Measurements from ENCODE around the gene SHC3. TPM values are rescaled to one million over a fixed set of nuclear protein-coding genes. Genes with fewer than 3 reads are reported as not detected.

Gene SHC3
- total and polyA plus RNA-seq, 2 experiments from 2014 or later, result 1.3 to 2.9 TPM

DNA sequence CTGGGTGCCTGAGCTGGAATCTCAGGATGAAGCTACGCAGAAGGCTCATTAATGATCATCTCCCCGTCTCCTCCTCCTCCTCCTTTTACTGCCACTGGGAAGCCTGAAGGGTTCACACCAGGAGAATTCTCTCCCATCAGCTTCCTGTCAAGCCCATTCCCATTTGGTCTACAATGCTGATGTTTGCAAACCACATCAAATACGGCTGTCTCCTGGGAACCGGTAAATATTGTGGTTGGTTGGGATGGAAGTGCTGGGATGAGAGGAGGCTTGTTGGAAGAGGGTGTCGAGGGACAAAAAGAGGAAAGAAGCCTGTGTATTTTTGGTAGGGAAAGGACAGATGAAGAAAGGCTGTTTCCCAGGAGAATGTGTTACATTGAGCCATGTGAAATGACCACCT lies 200.6 kb downstream of the SHC3 start:
- H3K27me3 Mint-ChIP-seq (ENCODE audit: insufficient read depth, low read depth, poor library complexity), result no peaks in the 10 kb centered on the region
- peaks cover 6% of the 10 kb centered on the region; the same call in 2 of the 3 replicates for H3K4me1 Mint-ChIP-seq
- no peak for ATAC-seq
- H3K27me3 ChIP-seq (ENCODE audit: insufficient read depth), result no peaks in the 10 kb centered on the region
- peaks cover 7% of the 10 kb centered on the region; the same call in 2 of the 3 replicates for H3K36me3 Mint-ChIP-seq (ENCODE audit: low read depth)
- 0 out of 2 replicates have a peak, but pooled peaks cover 3% of the 10 kb centered on the region for H3K9me2 ChIP-seq (ENCODE audit: insufficient read depth)
- no peaks in the 10 kb centered on the region for H3K79me2 ChIP-seq (replicated peaks; ENCODE audit: insufficient read depth)
- no peaks in the 10 kb centered on the region for H4K20me1 ChIP-seq (replicated peaks; ENCODE audit: insufficient read depth)
- no peaks in the 10 kb centered on the region for H3K4me1 ChIP-seq (ENCODE audit: insufficient read depth)
- peaks cover 19% of the 10 kb centered on the region for H3K9me3 Mint-ChIP-seq
- no peak overlapping the region for H3K4me2 ChIP-seq
- no peaks in the 10 kb centered on the region for H3F3A ChIP-seq (replicated peaks; ENCODE audit: low read depth)
- no peak overlapping the region for H3K27ac ChIP-seq (ENCODE audit: low read depth)
- no peak overlapping the region for H3K27ac Mint-ChIP-seq
- H3K4me3 Mint-ChIP-seq, result no peak overlapping the region
- DNase-seq (ENCODE audit: low spot score), result no peak
- no peaks in the 10 kb centered on the region for H3K36me3 ChIP-seq (ENCODE audit: insufficient read depth)
- H3K4me3 ChIP-seq, result no peak overlapping the region
- no peak overlapping the region for H2AFZ ChIP-seq
- TF ChIP-seq POLR2AphosphoS5 (IDR thresholded peaks at IDR 0.05; ENCODE audit: low read depth), result no peak
- TF ChIP-seq ZNF331 (CRISPR knock-in tag; IDR thresholded peaks at IDR 0.05; ENCODE audit: low read depth), result no peak

DNA sequence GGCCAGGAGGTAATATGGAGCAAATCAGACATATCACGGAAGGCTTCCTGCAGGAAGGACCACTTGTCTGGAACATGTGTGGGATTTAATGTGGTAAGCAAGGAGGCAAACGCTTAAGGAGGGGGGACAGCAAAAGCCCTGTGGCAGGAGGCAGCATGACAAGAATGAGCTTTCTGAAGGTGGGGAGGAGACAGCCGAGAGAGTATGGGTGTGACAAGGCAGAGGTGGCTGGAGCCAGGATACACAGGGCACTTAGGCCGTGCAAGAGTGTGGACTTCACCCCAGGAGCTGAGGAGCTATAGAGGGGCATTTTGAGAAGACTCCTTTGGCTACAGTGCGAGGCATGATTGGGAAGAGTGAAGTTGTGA lies 201.7 kb downstream of the SHC3 start:
- no peak overlapping the region for H3K4me3 Mint-ChIP-seq
- Histone ChIP-seq H3F3A (replicated peaks; ENCODE audit: low read depth) (no peaks in the 10 kb centered on the region), H3K9me2 (ENCODE audit: insufficient read depth) (0 out of 2 replicates have a peak, but pooled peaks cover 3% of the 10 kb centered on the region), H3K27ac (ENCODE audit: low read depth) (no peak overlapping the region), H3K4me1 (ENCODE audit: insufficient read depth) (no peaks in the 10 kb centered on the region), H3K4me3 (no peak overlapping the region), H3K79me2 (replicated peaks; ENCODE audit: insufficient read depth) (no peaks in the 10 kb centered on the region), H3K4me2 (no peak overlapping the region), H4K20me1 (replicated peaks; ENCODE audit: insufficient read depth) (no peaks in the 10 kb centered on the region), H2AFZ (no peak overlapping the region), H3K27me3 (ENCODE audit: insufficient read depth) (no peaks in the 10 kb centered on the region), H3K36me3 (ENCODE audit: insufficient read depth) (no peaks in the 10 kb centered on the region)
- peaks cover 7% of the 10 kb centered on the region; the same call in 2 of the 3 replicates for H3K36me3 Mint-ChIP-seq (ENCODE audit: low read depth)
- no peak for ATAC-seq
- peaks cover 19% of the 10 kb centered on the region for H3K9me3 Mint-ChIP-seq
- H3K27ac Mint-ChIP-seq, result no peak overlapping the region
- H3K4me1 Mint-ChIP-seq, result peaks cover 3% of the 10 kb centered on the region; the same call in 2 of the 3 replicates
- no peak for DNase-seq (ENCODE audit: low spot score)
- H3K27me3 Mint-ChIP-seq (ENCODE audit: insufficient read depth, low read depth, poor library complexity), result no peaks in the 10 kb centered on the region
- TF ChIP-seq ZNF114 (CRISPR knock-in tag; IDR thresholded peaks at IDR 0.05), result no peak
- no peak for TF ChIP-seq EZH2 (IDR thresholded peaks at IDR 0.05; ENCODE audit: low read depth, unreplicated experiment)
- no peak for TF ChIP-seq POLR2AphosphoS5 (IDR thresholded peaks at IDR 0.05; ENCODE audit: low read depth)
- no peak for TF ChIP-seq CREB1 (CRISPR knock-in tag; IDR thresholded peaks at IDR 0.05; ENCODE audit: low read depth)
- TF ChIP-seq ZNF462 (CRISPR knock-in tag; IDR thresholded peaks at IDR 0.05), result no peak
- TF ChIP-seq ZNF331 (CRISPR knock-in tag; IDR thresholded peaks at IDR 0.05; ENCODE audit: low read depth), result no peak
- TF ChIP-seq STAT1 (IDR thresholded peaks at IDR 0.05; ENCODE audit: unreplicated experiment), result no peak
- TF ChIP-seq CTCF (conservative IDR thresholded peaks at IDR 0.05; ENCODE audit: low read depth in 2 of 2), result no peak
- TF ChIP-seq, protein P1, sequence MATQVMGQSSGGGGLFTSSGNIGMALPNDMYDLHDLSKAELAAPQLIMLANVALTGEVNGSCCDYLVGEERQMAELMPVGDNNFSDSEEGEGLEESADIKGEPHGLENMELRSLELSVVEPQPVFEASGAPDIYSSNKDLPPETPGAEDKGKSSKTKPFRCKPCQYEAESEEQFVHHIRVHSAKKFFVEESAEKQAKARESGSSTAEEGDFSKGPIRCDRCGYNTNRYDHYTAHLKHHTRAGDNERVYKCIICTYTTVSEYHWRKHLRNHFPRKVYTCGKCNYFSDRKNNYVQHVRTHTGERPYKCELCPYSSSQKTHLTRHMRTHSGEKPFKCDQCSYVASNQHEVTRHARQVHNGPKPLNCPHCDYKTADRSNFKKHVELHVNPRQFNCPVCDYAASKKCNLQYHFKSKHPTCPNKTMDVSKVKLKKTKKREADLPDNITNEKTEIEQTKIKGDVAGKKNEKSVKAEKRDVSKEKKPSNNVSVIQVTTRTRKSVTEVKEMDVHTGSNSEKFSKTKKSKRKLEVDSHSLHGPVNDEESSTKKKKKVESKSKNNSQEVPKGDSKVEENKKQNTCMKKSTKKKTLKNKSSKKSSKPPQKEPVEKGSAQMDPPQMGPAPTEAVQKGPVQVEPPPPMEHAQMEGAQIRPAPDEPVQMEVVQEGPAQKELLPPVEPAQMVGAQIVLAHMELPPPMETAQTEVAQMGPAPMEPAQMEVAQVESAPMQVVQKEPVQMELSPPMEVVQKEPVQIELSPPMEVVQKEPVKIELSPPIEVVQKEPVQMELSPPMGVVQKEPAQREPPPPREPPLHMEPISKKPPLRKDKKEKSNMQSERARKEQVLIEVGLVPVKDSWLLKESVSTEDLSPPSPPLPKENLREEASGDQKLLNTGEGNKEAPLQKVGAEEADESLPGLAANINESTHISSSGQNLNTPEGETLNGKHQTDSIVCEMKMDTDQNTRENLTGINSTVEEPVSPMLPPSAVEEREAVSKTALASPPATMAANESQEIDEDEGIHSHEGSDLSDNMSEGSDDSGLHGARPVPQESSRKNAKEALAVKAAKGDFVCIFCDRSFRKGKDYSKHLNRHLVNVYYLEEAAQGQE (IDR thresholded peaks at IDR 0.05; ENCODE audit: unreplicated experiment), result no peak

All from GM23338 (cell line).